Psoas muscle (tissue), 8 donors: Measurements from ENCODE around the gene NCSTN. TPM values are rescaled to one million over a fixed set of nuclear protein-coding genes. Genes with fewer than 3 reads are reported as not detected.

ENCODE experiments used
- ATAC-seq, 4 donors: fragments of 200-7000 bp; cut with Tn5 transposase; one replicate each; pipeline ENCODE4 v1.9.1; 2020; ENCODE audit warnings: moderate library complexity in 3 of 4, mild to moderate bottlenecking in 2 of 4
- DNase-seq, 2 donors: peaks; one replicate each; pipeline ENCODE4 v3.0.0-alpha.2; 2020
- H3K27ac ChIP-seq: fragments of 200-600 bp; one replicate; pipeline ENCODE4 v1.8.0; 2022
- H3K27me3 ChIP-seq, 3 donors: fragments of 200-600 bp in 1 of 3; one replicate each; pipeline versions ENCODE4 v1.6.1 to v1.8.0; 2013 to 2022; ENCODE audit warnings: low read length in 2 of 3, mild to moderate bottlenecking in 2 of 3, moderate library complexity in 1 of 3; ENCODE audit not compliant: insufficient read depth in 3 of 3
- H3K36me3 ChIP-seq, 2 donors: fragments of 200-600 bp in 1 of 2; one replicate each; pipeline versions ENCODE4 v1.6.1 to v1.8.0; 2013 to 2022; ENCODE audit warnings: low read depth in 1 of 2, mild to moderate bottlenecking in 1 of 2, moderate library complexity in 1 of 2; ENCODE audit not compliant: insufficient read depth in 1 of 2
- H3K4me1 ChIP-seq: fragments of 200-600 bp; one replicate; pipeline ENCODE4 v1.8.0; 2022
- H3K4me3 ChIP-seq: fragments of 200-600 bp; one replicate; pipeline ENCODE4 v1.8.0; 2022; ENCODE audit warnings: mild to moderate bottlenecking
- H3K9me3 ChIP-seq: fragments of 200-600 bp; one replicate; pipeline ENCODE4 v1.8.0; 2022
- CTCF ChIP-seq: fragments of 200-600 bp; IDR thresholded peaks from one replicate; pipeline ENCODE4 v1.8.0; 2022; ENCODE audit warnings: antibody characterized with exemption
- WGBS, 3 donors: extraction: QIAGEN DNeasy Blood & Tissue Kit; methylation state at CpG; one replicate each; pipeline versions ENCODE4 v1.1.6 to v1.1.7; 2013; 5-methylcytosine and 5-hydroxymethylcytosine counted together
- intact Hi-C, 2 donors: fragments of 100-400 bp; cut with DNase I; formaldehyde crosslinking; loops; one replicate each; pipeline versions ENCODE4 v1.11.0 to v1.14.2; 2022
- polyA plus RNA-seq, 3 donors: library from polyadenylated mRNA; stranded (reverse); fragments of 200-250 nt; gene quantifications; one replicate each; pipeline ENCODE4 v1.2.3, GENCODE V29; 2013
- total RNA-seq, 4 donors: library from RNA; stranded (reverse); fragmentation: NEBNext Ultra II Directional in 2 of 4; extraction: Animal tissue kit (Norgen Biotek cat#: 25700) in 2 of 4; gene quantifications; one replicate each; pipeline versions ENCODE4 v1.2.1 to v1.2.4, GENCODE V29; 2021 to 2023
- donor health status: healthy with polysubstance abuse.
- donor health status: DM: no; HTN: no; CAD: no; lungs with moderate emphysema.
- donor health status: Bipolar disorder and iron deficiency.
- donor health status: healthy.
- donor health status: DM: yes; HTN: yes; CAD: no.
- donor health status: DM: no; HTN: no; CAD: no.
- donor health status: DM: no; HTN: no; CAD: no.
- donor health status: DM: yes; HTN: yes; CAD: no.

The NCSTN gene
- total and polyA plus RNA-seq, 7 donors = 23.5 to 49.8 (median 33.6) TPM

GRCh38 chr1:160403244-160403643 is 60.1 kb downstream of the NCSTN start:
- DNase-seq (no peak), ATAC-seq (no peak)
- no peak overlapping the region for H3K27ac ChIP-seq
- H3K27me3 ChIP-seq = peaks cover 0 to 30% (median 7%) of the 10 kb centered on the region in 3 donors
- intact Hi-C loops = no loop called here
- WGBS, 3 donors = 50 to 67% (median 65%) methylated on average over 3 of the region's 3 CpGs
- H3K9me3 ChIP-seq = no peaks in the 10 kb centered on the region
- H3K4me1 ChIP-seq = peaks cover 4% of the 10 kb centered on the region
- no peaks in the 10 kb centered on the region for H3K36me3 ChIP-seq
- no peak for TF ChIP-seq CTCF
- no peak overlapping the region for H3K4me3 ChIP-seq

GRCh38 chr1:160404094-160404493 is 60.9 kb downstream of the NCSTN start:
- intact Hi-C loops = no loop called here
- Histone ChIP-seq H3K27me3 (peaks cover 0 to 23% (median 7%) of the 10 kb centered on the region in 3 donors), H3K4me3 (no peak overlapping the region), H3K36me3 (no peaks in the 10 kb centered on the region), H3K27ac (no peak overlapping the region), H3K9me3 (no peaks in the 10 kb centered on the region), H3K4me1 (peaks cover 4% of the 10 kb centered on the region)
- 81 to 93% (median 87%) methylated on average over 3 of the region's 3 CpGs for WGBS, 3 donors
- DNase-seq (no peak), ATAC-seq (no peak)
- TF ChIP-seq CTCF = no peak

GRCh38 chr1:160405331-160405877 is 62.2 kb downstream of the NCSTN start:
- no peak for DNase-seq
- intact Hi-C loops = no loop called here
- no peak overlapping the region for H3K4me3 ChIP-seq
- peaks cover 4% of the 10 kb centered on the region for H3K4me1 ChIP-seq
- H3K9me3 ChIP-seq = no peaks in the 10 kb centered on the region
- H3K27ac ChIP-seq = no peak overlapping the region
- peaks cover 0 to 18% (median 7%) of the 10 kb centered on the region in 3 donors for H3K27me3 ChIP-seq
- TF ChIP-seq CTCF = no peak
- H3K36me3 ChIP-seq = no peaks in the 10 kb centered on the region
- ATAC-seq = no peak
- WGBS, 3 donors = 67 to 72% (median 67%) methylated on average over 2 of the region's 2 CpGs

- no peaks in the 10 kb centered on the region for H3K4me1 ChIP-seq
- DNase-seq (no peak), ATAC-seq (no peak)
- peaks cover 0 to 9% (median 4%) of the 10 kb centered on the region in 3 donors for H3K27me3 ChIP-seq
- no peak overlapping the region for H3K27ac ChIP-seq
- TF ChIP-seq CTCF = no peak
- 88 to 94% (median 90%) methylated on average over 15 of the region's 15 CpGs for WGBS, 3 donors
- no peak overlapping the region for H3K4me3 ChIP-seq
- no peaks in the 10 kb centered on the region for H3K9me3 ChIP-seq
- H3K36me3 ChIP-seq = no peaks in the 10 kb centered on the region
- intact Hi-C loops = no loop called here
Measured at GRCh38 chr1:160406131-160406968, 63.2 kb downstream of the NCSTN start.
